GM12878 (cell line): ENCODE results near the gene MRPL32. TPM values are rescaled to one million over a fixed set of nuclear protein-coding genes. Genes with fewer than 3 reads are reported as not detected.

ENCODE experiments used
- BACH1 ChIP-seq: fragments of 450-650 bp; IDR thresholded peaks from 2 replicates; pipeline ENCODE4 v1.6.1; 2017; ENCODE audit warnings: mild to moderate bottlenecking, borderline replicate concordance
- CBX5 ChIP-seq: sonication (generic); IDR thresholded peaks from 2 replicates; pipeline ENCODE4 v1.6.1; 2016; ENCODE audit warnings: low read depth, moderate library complexity, mild to moderate bottlenecking, inconsistent platforms
- CHD1 ChIP-seq: IDR thresholded peaks from 2 replicates; pipeline ENCODE4 v1.6.1; 2012; ENCODE audit warnings: low read depth, low read length, improper control_type of control experiment
- EED ChIP-seq: sonication (generic); IDR thresholded peaks from 2 replicates; pipeline ENCODE4 v1.6.1; 2016; ENCODE audit warnings: antibody characterized with exemption, low read depth
- MYB ChIP-seq: fragments of 150-350 bp; IDR thresholded peaks from 2 replicates; pipeline ENCODE4 v1.6.1; 2014; ENCODE audit warnings: mild to moderate bottlenecking, low read depth, low read length, borderline replicate concordance
- NFXL1 ChIP-seq: fragments of 450-650 bp; IDR thresholded peaks from 2 replicates; pipeline ENCODE4 v1.6.1; 2017; ENCODE audit warnings: antibody characterized with exemption, mild to moderate bottlenecking, borderline replicate concordance
- PAX5 ChIP-seq: IDR thresholded peaks from 2 replicates; pipeline ENCODE4 v1.6.1; 2011; ENCODE audit warnings: low read depth, low read length, borderline replicate concordance
- PAX8 ChIP-seq: fragments of 450-650 bp; IDR thresholded peaks from 2 replicates; pipeline ENCODE4 v1.6.1; 2017; ENCODE audit warnings: mild to moderate bottlenecking, moderate library complexity
- RAD51 ChIP-seq: fragments of 450-650 bp; IDR thresholded peaks from 2 replicates; pipeline ENCODE4 v1.6.1; 2016; ENCODE audit warnings: moderate library complexity, mild to moderate bottlenecking, inconsistent platforms
- RB1 ChIP-seq: fragments of 450-650 bp; formaldehyde crosslinking; IDR thresholded peaks from 2 replicates; pipeline ENCODE4 v1.6.1; 2017; ENCODE audit warnings: mild to moderate bottlenecking, borderline replicate concordance
- REST ChIP-seq: IDR thresholded peaks from 2 replicates; pipeline ENCODE4 v1.6.1; 2012; ENCODE audit warnings: mild to moderate bottlenecking, low read depth, low read length
- SKIL ChIP-seq: fragments of 450-650 bp; IDR thresholded peaks from 2 replicates; pipeline ENCODE4 v1.6.1; 2017; ENCODE audit warnings: mild to moderate bottlenecking, low read depth, inconsistent platforms; ENCODE audit not compliant: poor library complexity, severe bottlenecking
- SMARCA5 ChIP-seq: fragments of 450-650 bp; IDR thresholded peaks from 2 replicates; pipeline ENCODE4 v1.6.1; 2017; ENCODE audit warnings: mild to moderate bottlenecking
- SPI1 ChIP-seq: IDR thresholded peaks from 2 replicates; pipeline ENCODE4 v1.6.1; 2011; ENCODE audit warnings: low read depth, mild to moderate bottlenecking, low read length, moderate library complexity, borderline replicate concordance; ENCODE audit not compliant: insufficient read depth
- SREBF2 ChIP-seq: IDR thresholded peaks from 2 replicates; pipeline ENCODE4 v1.6.1; 2012; ENCODE audit warnings: mild to moderate bottlenecking, low read length
- TAF1 ChIP-seq: IDR thresholded peaks from 2 replicates; pipeline ENCODE4 v1.6.1; 2011; ENCODE audit warnings: mild to moderate bottlenecking, low read depth, low read length, borderline replicate concordance
- ZBTB11 ChIP-seq: fragments of 450-650 bp; formaldehyde crosslinking; IDR thresholded peaks from 2 replicates; pipeline ENCODE4 v1.5.0; 2022; ENCODE audit warnings: mild to moderate bottlenecking, missing genetic modification characterization
- ZNF274 ChIP-seq: IDR thresholded peaks from one replicate; pipeline ENCODE4 v1.8.0; 2011; ENCODE audit not compliant: insufficient read length, insufficient read depth
- ZSCAN29 ChIP-seq: fragments of 450-650 bp; IDR thresholded peaks from 2 replicates; pipeline ENCODE4 v1.6.1; 2017; ENCODE audit warnings: mild to moderate bottlenecking, moderate library complexity
- polyA plus RNA-seq, 11 experiments: library from polyadenylated mRNA; depleted of rRNA in 4 of 11; unstranded in 6 of 11; stranded (reverse) in 5 of 11; fragments of >200 nt; fragmentation: Nextera tagmentation in 4 of 11; fragmentation: Illumina TruSeq in 1 of 11; extraction: Ambion mirVana in 4 of 11; extraction: Trizol in 1 of 11; gene quantifications; 1 replicate in 1 of 11; 2 replicates in 10 of 11; pipeline versions ENCODE4 v1.2.1 to v1.2.3, GENCODE V29; 2011 to 2016; ENCODE audit warnings: inconsistent platforms in 2 of 11, missing spikeins in 2 of 11, low read depth in 1 of 11
- total RNA-seq, 4 experiments: library from RNA; depleted of rRNA in 3 of 4; stranded (reverse); fragments of >200 nt in 3 of 4; fragmentation: Illumina TruSeq in 1 of 4; extraction: Trizol in 1 of 4; gene quantifications; 2 replicates each; pipeline versions ENCODE4 v1.2.1 to v1.2.3, GENCODE V29; 2013 to 2021
- TF ChIP-seq, protein P1 (sequence below): fragments of 450-650 bp; conservative IDR thresholded peaks from 2 replicates; pipeline ENCODE4 v1.6.1; 2017; ENCODE audit warnings: mild to moderate bottlenecking, moderate library complexity

The MRPL32 gene
- total and polyA plus RNA-seq, 10 of the 15 experiments (the other 5 are each of a cell fraction or from before 2014, with no cell fraction given), result 65.3 to 339 (median 112) TPM

GRCh38 chr7:42945821-42946626, 13.8 kb downstream of the MRPL32 start (continued):
- TF ChIP-seq SKIL (no peak), ZBTB11 (CRISPR knock-in tag) (no peak), PAX8 (no peak), EED (peak; percentile 47; the same call in 1 of the 2 replicates), ZSCAN29 (no peak), RAD51 (no peak), CHD1 (no peak), CBX5 (no peak), SPI1 (no peak), NFXL1 (no peak), RB1 (no peak), SMARCA5 (no peak), REST (no peak), BACH1 (no peak), TAF1 (no peak), ZNF274 (no peak), SREBF2 (no peak), PAX5 (no peak), MYB (no peak)
- TF ChIP-seq, protein P1, sequence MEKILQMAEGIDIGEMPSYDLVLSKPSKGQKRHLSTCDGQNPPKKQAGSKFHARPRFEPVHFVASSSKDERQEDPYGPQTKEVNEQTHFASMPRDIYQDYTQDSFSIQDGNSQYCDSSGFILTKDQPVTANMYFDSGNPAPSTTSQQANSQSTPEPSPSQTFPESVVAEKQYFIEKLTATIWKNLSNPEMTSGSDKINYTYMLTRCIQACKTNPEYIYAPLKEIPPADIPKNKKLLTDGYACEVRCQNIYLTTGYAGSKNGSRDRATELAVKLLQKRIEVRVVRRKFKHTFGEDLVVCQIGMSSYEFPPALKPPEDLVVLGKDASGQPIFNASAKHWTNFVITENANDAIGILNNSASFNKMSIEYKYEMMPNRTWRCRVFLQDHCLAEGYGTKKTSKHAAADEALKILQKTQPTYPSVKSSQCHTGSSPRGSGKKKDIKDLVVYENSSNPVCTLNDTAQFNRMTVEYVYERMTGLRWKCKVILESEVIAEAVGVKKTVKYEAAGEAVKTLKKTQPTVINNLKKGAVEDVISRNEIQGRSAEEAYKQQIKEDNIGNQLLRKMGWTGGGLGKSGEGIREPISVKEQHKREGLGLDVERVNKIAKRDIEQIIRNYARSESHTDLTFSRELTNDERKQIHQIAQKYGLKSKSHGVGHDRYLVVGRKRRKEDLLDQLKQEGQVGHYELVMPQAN, result no peak
